ENCODE measurements around the gene COL5A1. TPM values are rescaled to one million over a fixed set of nuclear protein-coding genes. Genes with fewer than 3 reads are reported as not detected.
A peak's percentile ranks its signal among the peaks of the same experiment; 100 is the strongest.

The COL5A1 gene
- polyA plus RNA-seq, 1 donor (not counting 4 experiments of a cell fraction or from before 2014, with no cell fraction given) = 3.1 TPM

DNA sequence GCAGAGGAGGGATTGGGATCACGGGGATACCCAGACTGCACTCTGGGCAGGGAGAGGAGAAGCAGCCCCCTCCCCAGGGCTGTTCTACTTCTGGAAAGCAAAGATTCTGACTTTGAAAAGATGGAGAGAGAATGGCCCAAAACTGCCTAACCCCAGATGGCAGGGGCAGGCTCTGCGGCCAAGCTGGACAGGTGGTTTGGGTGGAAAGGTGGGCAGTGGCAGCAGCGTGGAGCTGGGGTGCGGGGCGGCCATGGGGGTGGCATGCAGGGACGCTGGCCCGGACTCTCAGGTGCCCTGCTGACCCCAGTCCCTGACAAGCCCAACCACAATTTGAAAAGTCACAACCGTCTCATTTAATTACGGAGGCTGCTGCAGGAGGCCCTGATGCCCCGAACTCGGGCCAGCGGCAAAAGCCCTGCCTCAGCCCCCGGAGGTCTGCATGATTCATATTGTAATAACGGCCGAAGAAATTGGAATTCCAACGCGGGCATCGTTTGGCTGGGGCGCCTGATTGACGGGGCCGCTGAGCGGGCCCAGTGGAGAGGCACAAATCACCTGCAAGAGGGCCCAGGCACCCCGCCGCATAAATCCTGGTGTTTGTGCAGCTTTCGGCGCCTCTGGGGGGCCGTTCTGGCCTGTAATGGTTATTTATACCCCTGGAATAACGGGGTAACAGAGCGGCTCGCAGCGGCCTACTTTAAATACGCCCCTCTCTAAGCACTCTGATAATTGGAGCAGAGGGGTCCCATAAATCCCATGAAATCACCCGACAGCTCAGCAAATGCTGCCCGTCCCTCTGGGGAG is 197.2 kb downstream of the COL5A1 start:
- Histone ChIP-seq H3K4me1 (ENCODE audit: control insufficient read depth, extremely low read depth, insufficient read depth, low read length) (no peaks in the 10 kb centered on the region), H2AFZ (ENCODE audit: control insufficient read depth, low read length) (no peak overlapping the region), H3K36me3 (ENCODE audit: control insufficient read depth in 2 of 2, extremely low read depth in 1 of 2, insufficient read depth in 2 of 2, low read length in 2 of 2) (no peaks in the 10 kb centered on the region), H3K27ac (ENCODE audit: control insufficient read depth, insufficient read depth, low read length) (no peak overlapping the region), H3K9me1 (ENCODE audit: control insufficient read depth, extremely low read depth, insufficient read depth, low read length) (no peaks in the 10 kb centered on the region), H4K20me1 (ENCODE audit: control insufficient read depth, extremely low read depth, insufficient read depth, low read length) (no peaks in the 10 kb centered on the region), H3K4me2 (ENCODE audit: control insufficient read depth, extremely low read depth, insufficient read depth, low read depth, low read length) (no peak overlapping the region), H3K4me3 (ENCODE audit: control insufficient read depth in 2 of 3, extremely low read depth in 1 of 3, insufficient read depth in 2 of 3, low read depth in 1 of 3, low read length in 3 of 3) (no peak overlapping the region), H3K79me2 (ENCODE audit: control insufficient read depth, insufficient read depth, low read length) (no peaks in the 10 kb centered on the region), H3K9me3 (ENCODE audit: control insufficient read depth, low read depth, low read length) (no peaks in the 10 kb centered on the region), H3K27me3 (ENCODE audit: control insufficient read depth, extremely low read depth, insufficient read depth, low read length) (no peaks in the 10 kb centered on the region), H3K9ac (ENCODE audit: control insufficient read depth, extremely low read depth, insufficient read depth, low read length) (no peak overlapping the region)
- dilution Hi-C loops (cut with MboI; ENCODE audit: extremely low pct_ligation_motif_present, low sequenced_read_pairs) = no loop called here
- no peak for FAIRE-seq
- TF ChIP-seq EZH2 (IDR thresholded peaks at IDR 0.05; ENCODE audit: low read length) = no peak
- TF ChIP-seq, protein P1, sequence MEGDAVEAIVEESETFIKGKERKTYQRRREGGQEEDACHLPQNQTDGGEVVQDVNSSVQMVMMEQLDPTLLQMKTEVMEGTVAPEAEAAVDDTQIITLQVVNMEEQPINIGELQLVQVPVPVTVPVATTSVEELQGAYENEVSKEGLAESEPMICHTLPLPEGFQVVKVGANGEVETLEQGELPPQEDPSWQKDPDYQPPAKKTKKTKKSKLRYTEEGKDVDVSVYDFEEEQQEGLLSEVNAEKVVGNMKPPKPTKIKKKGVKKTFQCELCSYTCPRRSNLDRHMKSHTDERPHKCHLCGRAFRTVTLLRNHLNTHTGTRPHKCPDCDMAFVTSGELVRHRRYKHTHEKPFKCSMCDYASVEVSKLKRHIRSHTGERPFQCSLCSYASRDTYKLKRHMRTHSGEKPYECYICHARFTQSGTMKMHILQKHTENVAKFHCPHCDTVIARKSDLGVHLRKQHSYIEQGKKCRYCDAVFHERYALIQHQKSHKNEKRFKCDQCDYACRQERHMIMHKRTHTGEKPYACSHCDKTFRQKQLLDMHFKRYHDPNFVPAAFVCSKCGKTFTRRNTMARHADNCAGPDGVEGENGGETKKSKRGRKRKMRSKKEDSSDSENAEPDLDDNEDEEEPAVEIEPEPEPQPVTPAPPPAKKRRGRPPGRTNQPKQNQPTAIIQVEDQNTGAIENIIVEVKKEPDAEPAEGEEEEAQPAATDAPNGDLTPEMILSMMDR (optimal IDR thresholded peaks at IDR 0.05 in 1 of 3, IDR thresholded peaks at IDR 0.05 in 1 of 3, conservative IDR thresholded peaks at IDR 0.05 in 1 of 3; ENCODE audit: extremely low read depth in 1 of 3, insufficient read depth in 2 of 3, low read length in 3 of 3) = no peak
- DNase-seq (ENCODE audit: low read depth, low spot score) = no peak

DNA sequence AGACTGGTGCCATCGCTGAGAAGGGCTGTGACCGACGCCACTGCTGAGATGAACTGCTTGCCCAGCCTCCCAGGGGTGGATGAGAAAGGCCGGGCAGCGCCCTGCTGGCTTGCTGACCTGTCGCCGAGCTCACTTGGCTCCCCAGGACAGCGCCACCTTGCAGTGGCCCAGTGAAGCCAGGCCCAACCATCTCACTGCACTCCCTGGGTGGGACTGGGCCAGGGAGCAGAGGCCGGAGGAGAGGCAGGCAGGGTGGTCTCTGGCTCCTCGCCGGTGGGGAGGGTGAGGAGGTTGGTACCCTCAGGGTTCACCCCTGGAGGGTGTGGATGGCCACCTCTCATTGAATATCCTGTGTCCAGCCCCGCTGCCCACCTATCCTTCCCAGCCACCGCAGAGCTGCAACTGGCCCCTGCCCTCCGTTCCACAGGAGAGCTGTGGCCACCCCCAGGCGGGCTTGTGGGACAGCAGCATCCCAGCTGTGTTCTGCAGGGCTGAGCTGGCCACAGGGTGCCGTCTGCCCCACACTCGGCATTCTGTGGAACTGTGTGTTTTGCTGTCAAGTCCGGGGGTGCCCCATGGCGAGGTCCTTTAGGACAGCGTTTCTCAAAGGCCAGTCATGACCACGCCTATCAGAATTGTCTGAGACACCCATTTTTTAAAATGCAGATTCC is 198.0 kb downstream of the COL5A1 start:
- no peak overlapping the region for H3K4me2 ChIP-seq (ENCODE audit: control insufficient read depth, extremely low read depth, insufficient read depth, low read depth, low read length)
- no peaks in the 10 kb centered on the region for H3K9me3 ChIP-seq (ENCODE audit: control insufficient read depth, low read depth, low read length)
- no peaks in the 10 kb centered on the region for H3K27me3 ChIP-seq (ENCODE audit: control insufficient read depth, extremely low read depth, insufficient read depth, low read length)
- FAIRE-seq = no peak
- DNase-seq (ENCODE audit: low read depth, low spot score) = no peak
- no peaks in the 10 kb centered on the region for H3K36me3 ChIP-seq (ENCODE audit: control insufficient read depth in 2 of 2, extremely low read depth in 1 of 2, insufficient read depth in 2 of 2, low read length in 2 of 2)
- no peaks in the 10 kb centered on the region for H3K9me1 ChIP-seq (ENCODE audit: control insufficient read depth, extremely low read depth, insufficient read depth, low read length)
- dilution Hi-C loops (cut with MboI; ENCODE audit: extremely low pct_ligation_motif_present, low sequenced_read_pairs) = no loop called here
- H3K27ac ChIP-seq (ENCODE audit: control insufficient read depth, insufficient read depth, low read length) = no peak overlapping the region
- no peak overlapping the region for H3K4me3 ChIP-seq (ENCODE audit: control insufficient read depth in 2 of 3, extremely low read depth in 1 of 3, insufficient read depth in 2 of 3, low read depth in 1 of 3, low read length in 3 of 3)
- TF ChIP-seq EZH2 (IDR thresholded peaks at IDR 0.05; ENCODE audit: low read length) = no peak
- TF ChIP-seq, protein P1 (optimal IDR thresholded peaks at IDR 0.05 in 1 of 3, IDR thresholded peaks at IDR 0.05 in 1 of 3, conservative IDR thresholded peaks at IDR 0.05 in 1 of 3; ENCODE audit: extremely low read depth in 1 of 3, insufficient read depth in 2 of 3, low read length in 3 of 3) = peak in 2 of 3 experiments; percentile 23 to 30
- H3K9ac ChIP-seq (ENCODE audit: control insufficient read depth, extremely low read depth, insufficient read depth, low read length) = no peak overlapping the region
- no peaks in the 10 kb centered on the region for H3K79me2 ChIP-seq (ENCODE audit: control insufficient read depth, insufficient read depth, low read length)
- H4K20me1 ChIP-seq (ENCODE audit: control insufficient read depth, extremely low read depth, insufficient read depth, low read length) = no peaks in the 10 kb centered on the region
- H2AFZ ChIP-seq (ENCODE audit: control insufficient read depth, low read length) = no peak overlapping the region
- no peaks in the 10 kb centered on the region for H3K4me1 ChIP-seq (ENCODE audit: control insufficient read depth, extremely low read depth, insufficient read depth, low read length)
